SH-SY5Y (cell line): ENCODE results near the gene COBLL1.

Experiments used
- GATA2 ChIP-seq: IDR thresholded peaks from 2 replicates; pipeline ENCODE4 v1.6.1; 2011; ENCODE audit warnings: mild to moderate bottlenecking, low read depth, low read length
- GATA3 ChIP-seq: IDR thresholded peaks from 2 replicates; pipeline ENCODE4 v1.6.1; 2011; ENCODE audit warnings: low read depth, mild to moderate bottlenecking, low read length, moderate library complexity

DNA sequence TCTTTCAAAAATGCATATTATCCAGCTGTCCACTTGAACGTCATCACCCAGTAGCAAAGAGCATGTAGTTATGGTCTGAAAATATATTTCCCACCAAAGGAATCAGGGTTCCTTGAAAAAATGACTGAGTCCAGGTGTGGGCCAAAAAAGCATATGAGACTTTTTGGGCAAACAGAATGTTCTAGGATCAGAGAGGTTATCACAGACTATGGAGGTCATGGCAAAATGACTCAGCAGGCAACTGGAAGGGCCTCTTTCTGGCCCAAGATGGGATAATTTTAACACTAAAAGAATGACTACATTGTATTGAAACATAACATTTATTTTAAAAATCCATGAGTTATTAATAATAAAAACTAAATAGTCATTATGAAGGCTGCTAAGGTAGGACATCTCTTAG, 77.1 kb downstream of the COBLL1 start:
- no peak for TF ChIP-seq GATA3
- TF ChIP-seq GATA2 = no peak
